Tibial artery (tissue), 4 donors: Measurements from ENCODE around the gene ZNF865.

Experiments
- DNase-seq, 2 donors: peaks; one replicate each; pipeline ENCODE4 v3.0.0-alpha.2; 2019
- H3K27ac ChIP-seq, 2 donors: fragments of 200-600 bp; sonication (generic) in 1 of 2; 1 replicate in 1 of 2; 2 replicates in 1 of 2; pipeline ENCODE4 v1.5.1; 2018 to 2019; ENCODE audit warnings: mild to moderate bottlenecking in 1 of 2
- H3K27me3 ChIP-seq, 2 donors: fragments of 200-600 bp; sonication (generic) in 1 of 2; one replicate each; pipeline versions ENCODE4 v1.5.1 to v1.6.0; 2016 to 2019
- H3K36me3 ChIP-seq, 3 donors: fragments of 200-600 bp; sonication (generic) in 2 of 3; one replicate each; pipeline ENCODE4 v1.5.1; 2016 to 2019; ENCODE audit warnings: mild to moderate bottlenecking in 2 of 3
- H3K4me1 ChIP-seq, 4 donors: fragments of 200-600 bp; sonication (generic) in 2 of 4; 1 replicate in 3 of 4; 2 replicates in 1 of 4; pipeline ENCODE4 v1.5.1; 2016 to 2019
- H3K4me3 ChIP-seq, 2 donors: fragments of 200-600 bp; sonication (generic) in 1 of 2; 1 replicate in 1 of 2; 2 replicates in 1 of 2; pipeline ENCODE4 v1.5.1; 2018 to 2019; ENCODE audit warnings: mild to moderate bottlenecking in 2 of 2
- H3K9me3 ChIP-seq, 3 donors: fragments of 200-600 bp; sonication (generic) in 1 of 3; one replicate each; pipeline ENCODE4 v1.5.1; 2016 to 2019
- CTCF ChIP-seq, 2 experiments: fragments of 200-600 bp in 1 of 2; fragments of 450-650 bp in 1 of 2; IDR thresholded peaks; one replicate each; pipeline ENCODE4 v1.5.1; 2017 to 2019; ENCODE audit warnings: antibody characterized with exemption in 2 of 2, mild to moderate bottlenecking in 1 of 2, moderate library complexity in 1 of 2
- intact Hi-C: fragments of 100-400 bp; cut with DNase I; formaldehyde crosslinking; loops from one replicate; pipeline ENCODE4 v1.15.0; 2023; ENCODE audit warnings: low total_unique reads

ZNF865 gene

GRCh38 chr19:55624109-55625003 lies 18.9 kb downstream of the ZNF865 start, which contains the start of gene ZNF784:
TSS of gene ZNF784 (minus strand) at chr19:55624566. CDS start at chr19:55624561, 5 bp downstream.
- Histone ChIP-seq H3K27ac (peak within 1 kb of the TSS; percentile 89 to 93), H3K27me3 (no peaks in the 10 kb centered on the region), H3K4me3 (peak within 1 kb of the TSS; percentile 59 to 61), H3K4me1 (peaks cover 0 to 14% (median 6%) of the 10 kb centered on the region in 4 donors), H3K9me3 (no peaks in the 10 kb centered on the region), H3K36me3 (peaks cover 6 to 25% (median 10%) of the 10 kb centered on the region in 3 donors)
- intact Hi-C loops = loop anchor here (5.0 kb wide), 1 partner anchor 107 kb away; no protein-coding TSS in a partner anchor
- DNase-seq = peak; percentile 91 to 95
- TF ChIP-seq CTCF (IDR thresholded peaks at IDR 0.05) = no peak

DNA sequence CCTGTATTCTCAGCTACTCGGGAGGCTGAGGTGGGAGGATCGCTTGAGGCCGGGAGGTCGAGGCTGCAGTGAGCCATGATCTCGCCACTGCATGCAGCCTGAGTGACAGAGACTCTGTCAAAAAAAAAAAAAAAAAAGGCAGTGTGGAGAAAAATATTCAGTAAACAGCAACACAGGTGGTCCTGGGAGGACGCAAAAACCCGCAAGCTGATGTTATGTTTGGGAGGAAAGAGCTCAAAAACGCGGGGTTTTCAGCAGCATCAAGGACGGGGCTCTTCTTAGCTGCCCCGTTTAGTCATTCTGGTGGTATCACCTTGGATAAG lies 19.5 kb downstream of the ZNF865 start:
- H3K4me1 ChIP-seq = peaks cover 0 to 14% (median 6%) of the 10 kb centered on the region in 4 donors
- H3K36me3 ChIP-seq = peaks cover 6 to 25% (median 10%) of the 10 kb centered on the region in 3 donors
- H3K27ac ChIP-seq = peak overlapping the region; percentile 89 to 93
- no peaks in the 10 kb centered on the region for H3K9me3 ChIP-seq
- no peak for DNase-seq
- H3K4me3 ChIP-seq = peak overlapping the region; percentile 59 to 61
- no peak for TF ChIP-seq CTCF (IDR thresholded peaks at IDR 0.05)
- H3K27me3 ChIP-seq = no peaks in the 10 kb centered on the region
- intact Hi-C loops = no loop called here

DNA sequence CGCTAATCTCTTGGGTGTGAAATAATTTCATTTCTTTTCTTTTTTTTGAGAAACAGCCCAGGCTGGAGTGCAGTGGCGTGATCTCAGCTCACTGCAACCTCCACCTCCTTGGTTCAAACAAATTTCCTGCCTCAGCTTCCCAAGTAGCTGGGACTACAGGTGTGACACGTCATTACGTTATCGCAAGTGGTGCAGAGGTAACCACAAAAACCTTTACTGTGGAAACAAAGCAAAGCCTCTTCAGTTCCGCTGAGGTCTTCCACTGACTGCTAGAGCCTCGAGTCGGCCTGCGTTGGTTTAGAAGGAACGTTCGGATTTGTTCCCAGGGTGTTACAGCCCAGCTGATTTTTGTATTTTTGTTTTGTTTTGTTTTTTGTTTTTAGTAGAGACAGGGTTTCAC lies 20.9 kb downstream of the ZNF865 start:
- peaks cover 6 to 13% (median 9%) of the 10 kb centered on the region in 3 donors for H3K36me3 ChIP-seq
- H3K27me3 ChIP-seq = no peaks in the 10 kb centered on the region
- intact Hi-C loops = no loop called here
- no peak for DNase-seq
- H3K4me1 ChIP-seq = peaks cover 0 to 14% (median 6%) of the 10 kb centered on the region in 4 donors
- H3K9me3 ChIP-seq = no peaks in the 10 kb centered on the region
- H3K27ac ChIP-seq = no peak overlapping the region
- no peak for TF ChIP-seq CTCF (IDR thresholded peaks at IDR 0.05)
- no peak overlapping the region for H3K4me3 ChIP-seq

DNA sequence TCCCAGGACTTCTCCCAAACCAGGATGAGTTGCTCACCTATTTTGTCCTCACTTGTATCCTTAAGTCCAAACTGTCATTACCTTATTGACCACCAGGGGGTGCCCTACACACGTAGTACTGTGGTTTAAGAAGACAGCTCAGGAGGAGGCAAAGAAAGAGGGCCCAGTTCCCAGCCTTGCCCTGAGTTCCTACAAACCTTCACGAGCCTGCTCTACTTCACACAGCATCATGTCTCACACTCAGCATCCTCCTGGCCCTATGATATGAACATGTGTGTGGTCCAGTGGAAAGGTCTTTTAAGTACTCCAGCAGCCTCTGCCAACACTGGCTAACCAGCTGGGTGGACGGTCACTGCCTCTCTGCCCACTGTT lies 27.0 kb downstream of the ZNF865 start:
- intact Hi-C loops = loop anchor here (5.0 to 10.0 kb wide), 2 partner anchors 35 to 228 kb away; partner anchors contain the start of genes FIZ1 and UBE2S
- H3K36me3 ChIP-seq = no peaks in the 10 kb centered on the region
- no peaks in the 10 kb centered on the region for H3K9me3 ChIP-seq
- H3K27me3 ChIP-seq = no peaks in the 10 kb centered on the region
- H3K4me1 ChIP-seq = peaks cover 5 to 24% (median 23%) of the 10 kb centered on the region in 4 donors
- TF ChIP-seq CTCF (IDR thresholded peaks at IDR 0.05) = peak; percentile 81 to 90
- H3K27ac ChIP-seq = peak overlapping the region in 1 of 2 donors; percentile 35
- DNase-seq = peak; percentile 86 to 98
- no peak overlapping the region for H3K4me3 ChIP-seq

DNA sequence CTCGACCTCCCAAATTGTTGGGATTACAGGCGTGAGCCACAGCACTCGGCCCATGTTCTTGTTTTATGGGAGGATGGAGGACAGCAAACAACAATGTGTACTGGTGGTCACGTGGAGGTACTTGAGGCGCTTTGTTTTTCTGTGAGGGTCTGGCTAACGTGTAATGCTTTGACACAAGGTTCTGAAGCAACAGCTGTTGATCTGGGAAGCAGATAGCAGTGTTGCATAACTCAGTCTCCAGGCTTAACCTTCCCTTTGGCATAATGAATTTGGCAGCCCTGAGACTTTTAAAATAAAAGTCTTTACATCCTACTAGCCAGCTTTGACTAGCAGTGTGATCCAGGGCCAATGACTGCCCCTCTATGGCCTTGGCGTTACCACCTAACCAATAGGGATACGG lies 28.4 kb downstream of the ZNF865 start:
- Histone ChIP-seq H3K36me3 (peaks cover 0 to 6% (median 0%) of the 10 kb centered on the region in 3 donors), H3K4me3 (no peak overlapping the region), H3K27ac (peak overlapping the region in 1 of 2 donors; percentile 100), H3K9me3 (no peaks in the 10 kb centered on the region), H3K27me3 (no peaks in the 10 kb centered on the region), H3K4me1 (peaks cover 5 to 38% (median 31%) of the 10 kb centered on the region in 4 donors)
- DNase-seq = no peak
- intact Hi-C loops = loop anchor here (5.0 to 10.0 kb wide), 2 partner anchors 37 to 229 kb away; partner anchors contain the start of genes FIZ1 and UBE2S
- TF ChIP-seq CTCF (IDR thresholded peaks at IDR 0.05) = no peak
